Fibroblast of lung (primary cell): Measurements from ENCODE around the gene MRPS2. TPM values are rescaled to one million over a fixed set of nuclear protein-coding genes. Genes with fewer than 3 reads are reported as not detected.

ENCODE experiments used
- DNase-seq, 2 donors: peaks; one replicate each; pipeline versions ENCODE4 v3.0.0 to v3.0.0-alpha.2; 2010; ENCODE audit warnings: low read depth in 2 of 2
- H2AFZ ChIP-seq: 2 replicates; pipeline ENCODE4 v1.5.1; 2012; ENCODE audit warnings: low read length, control low read depth, inconsistent platforms
- H3K27ac ChIP-seq: 2 replicates; pipeline ENCODE4 v1.5.1; 2011; ENCODE audit warnings: low read length, control low read depth; ENCODE audit not compliant: insufficient read depth
- H3K27me3 ChIP-seq: 2 replicates; pipeline ENCODE4 v1.5.1; 2011; ENCODE audit warnings: mild to moderate bottlenecking, low read length; ENCODE audit not compliant: control insufficient read depth, insufficient read depth
- H3K36me3 ChIP-seq: 2 replicates; pipeline ENCODE4 v1.5.1; 2011; ENCODE audit warnings: low read length; ENCODE audit not compliant: control insufficient read depth, insufficient read depth
- H3K4me1 ChIP-seq: 2 replicates; pipeline ENCODE4 v1.5.1; 2011; ENCODE audit warnings: low read length; ENCODE audit not compliant: control insufficient read depth, insufficient read depth; ENCODE audit errors: extremely low read depth
- H3K4me2 ChIP-seq: 2 replicates; pipeline ENCODE4 v1.5.1; 2011; ENCODE audit warnings: low read length, control low read depth; ENCODE audit not compliant: insufficient read depth; ENCODE audit errors: extremely low read depth
- H3K4me3 ChIP-seq, 4 experiments: fragments of 200-600 bp in 1 of 4; sonication (generic) in 1 of 4; replicated peaks in 1 of 4; 2 replicates each; pipeline ENCODE4 v1.5.1; 2011 to 2016; ENCODE audit warnings: low read length in 4 of 4, low read depth in 3 of 4, mild to moderate bottlenecking in 3 of 4, control low read depth in 2 of 4, inconsistent platforms in 1 of 4, mixed read lengths in 1 of 4; ENCODE audit not compliant: insufficient read depth in 1 of 4; ENCODE audit errors: control extremely low read depth in 1 of 4
- H3K79me2 ChIP-seq: 2 replicates; pipeline ENCODE4 v1.5.1; 2012; ENCODE audit warnings: mild to moderate bottlenecking, low read length, inconsistent platforms; ENCODE audit not compliant: control insufficient read depth, insufficient read depth
- H3K9ac ChIP-seq: 2 replicates; pipeline ENCODE4 v1.5.1; 2011; ENCODE audit warnings: mild to moderate bottlenecking, low read length, control low read depth; ENCODE audit not compliant: insufficient read depth
- H3K9me3 ChIP-seq: 2 replicates; pipeline ENCODE4 v1.5.1; 2012; ENCODE audit warnings: low read depth, low read length; ENCODE audit not compliant: control insufficient read depth, insufficient read depth
- H4K20me1 ChIP-seq: 2 replicates; pipeline ENCODE4 v1.5.1; 2011; ENCODE audit warnings: low read length; ENCODE audit not compliant: control insufficient read depth, insufficient read depth; ENCODE audit errors: extremely low read depth
- CTCF ChIP-seq, 2 donors: IDR thresholded peaks in 1 of 2; conservative IDR thresholded peaks in 1 of 2; 1 replicate in 1 of 2; 2 replicates in 1 of 2; pipeline ENCODE4 v1.5.1; 2011 to 2012; ENCODE audit warnings: low read length in 2 of 2, control low read depth in 1 of 2, inconsistent platforms in 1 of 2, low read depth in 1 of 2, mild to moderate bottlenecking in 1 of 2
- EZH2 ChIP-seq: IDR thresholded peaks from 2 replicates; pipeline ENCODE4 v1.5.1; 2012; ENCODE audit warnings: low read length, control low read depth, mild to moderate bottlenecking; ENCODE audit errors: missing control alignments
- polyA plus RNA-seq, 2 donors: library from polyadenylated mRNA; depleted of rRNA in 1 of 2; stranded (reverse) in 1 of 2; unstranded in 1 of 2; fragments of >200 nt; gene quantifications; 2 replicates each; pipeline ENCODE4 v1.2.1, GENCODE V29; 2011 to 2012; ENCODE audit warnings: missing spikeins in 1 of 2
- total RNA-seq: library from RNA; depleted of rRNA; stranded (reverse); fragments of >200 nt; gene quantifications from 2 replicates; pipeline ENCODE4 v1.2.1, GENCODE V29; 2014

Gene MRPS2
- total and polyA plus RNA-seq, 2 donors (not counting 1 experiment from before 2014, with no cell fraction given) = 10.4 to 43.6 TPM

- no peaks in the 10 kb centered on the region for H3K36me3 ChIP-seq
- TF ChIP-seq EZH2 (no peak), CTCF (conservative IDR thresholded peaks at IDR 0.05 in 1 of 2, IDR thresholded peaks at IDR 0.05 in 1 of 2; ENCODE audit: low read depth in 1 of 2, low read length in 2 of 2) (no peak)
- DNase-seq = no peak
- no peak overlapping the region for H2AFZ ChIP-seq
- H3K4me2 ChIP-seq = no peak overlapping the region
- H3K4me3 ChIP-seq = no peak overlapping the region
- H3K27me3 ChIP-seq = no peaks in the 10 kb centered on the region
- H4K20me1 ChIP-seq = no peaks in the 10 kb centered on the region
- H3K9me3 ChIP-seq = no peaks in the 10 kb centered on the region
- H3K9ac ChIP-seq = no peak overlapping the region
- H3K79me2 ChIP-seq = no peaks in the 10 kb centered on the region
- H3K4me1 ChIP-seq = no peaks in the 10 kb centered on the region
- H3K27ac ChIP-seq = no peak overlapping the region
Measured at GRCh38 chr9:135552698-135553171, 52.3 kb downstream of the MRPS2 start.

Other genes starting within 250 kb of the MRPS2 start
- gene PPP1R26, start 20.9 kb upstream of the MRPS2 start, total RNA-seq = 8.7 and 8.9 TPM in 2 replicates
- gene PPP1R26, start 20.9 kb upstream of the MRPS2 start, polyA plus RNA-seq = 1.7 and 2.9 TPM in 2 replicates
- gene LCN1, start 20.8 kb downstream of the MRPS2 start, total RNA-seq = not detected in 2 replicates
- gene LCN1, start 20.8 kb downstream of the MRPS2 start, polyA plus RNA-seq = not detected in 2 replicates
- not detected in 2 replicates for gene OBP2A, start 45.4 kb downstream of the MRPS2 start, total RNA-seq
- gene OBP2A, start 45.4 kb downstream of the MRPS2 start, polyA plus RNA-seq = not detected in 2 replicates
- gene PAEP, start 61.1 kb downstream of the MRPS2 start, total RNA-seq = not detected in 2 replicates
- not detected in 2 replicates for gene PAEP, start 61.1 kb downstream of the MRPS2 start, polyA plus RNA-seq
- not detected in 2 replicates for gene GLT6D1, start 138.9 kb downstream of the MRPS2 start, total RNA-seq
- not detected in 2 replicates for gene GLT6D1, start 138.9 kb downstream of the MRPS2 start, polyA plus RNA-seq
- gene LCN9, start 162.6 kb downstream of the MRPS2 start, total RNA-seq = not detected in 2 replicates
- not detected in 2 replicates for gene LCN9, start 162.6 kb downstream of the MRPS2 start, polyA plus RNA-seq
- not detected in 2 replicates for gene SOHLH1, start 198.8 kb downstream of the MRPS2 start, total RNA-seq
- gene SOHLH1, start 198.8 kb downstream of the MRPS2 start, polyA plus RNA-seq = not detected in 2 replicates
- gene KCNT1, start 201.5 kb downstream of the MRPS2 start, total RNA-seq = not detected in 2 replicates
- not detected in 2 replicates for gene KCNT1, start 201.5 kb downstream of the MRPS2 start, polyA plus RNA-seq